Upper lobe of left lung (tissue), 6 donors: Measurements from ENCODE around the gene PPP2R2B. TPM values are rescaled to one million over a fixed set of nuclear protein-coding genes. Genes with fewer than 3 reads are reported as not detected.

Experiments used
- ATAC-seq, 2 donors: fragments of 200-7000 bp; cut with Tn5 transposase; one replicate each; pipeline ENCODE4 v1.9.1; 2022; ENCODE audit warnings: mild to moderate bottlenecking in 2 of 2, moderate library complexity in 2 of 2; ENCODE audit not compliant: low FRiP score in 2 of 2
- DNase-seq, 2 donors: peaks; one replicate each; pipeline ENCODE4 v3.0.0-alpha.2; 2019 to 2020
- H3K27ac ChIP-seq, 4 donors: fragments of 200-600 bp; sonication (generic); one replicate each; pipeline ENCODE4 v1.5.1; 2016 to 2019
- H3K27me3 ChIP-seq, 4 donors: fragments of 200-600 bp; sonication (generic); one replicate each; pipeline ENCODE4 v1.5.1; 2017 to 2019
- H3K36me3 ChIP-seq, 4 donors: fragments of 200-600 bp; sonication (generic); one replicate each; pipeline ENCODE4 v1.5.1; 2016 to 2019
- H3K4me1 ChIP-seq, 4 donors: fragments of 200-600 bp; sonication (generic); one replicate each; pipeline ENCODE4 v1.5.1; 2018 to 2019
- H3K4me3 ChIP-seq, 4 donors: fragments of 200-600 bp; sonication (generic); one replicate each; pipeline ENCODE4 v1.5.1; 2017 to 2019; ENCODE audit warnings: mild to moderate bottlenecking in 2 of 4, moderate library complexity in 1 of 4
- H3K9me3 ChIP-seq, 4 donors: fragments of 200-600 bp; sonication (generic); one replicate each; pipeline ENCODE4 v1.5.1; 2018 to 2019
- CTCF ChIP-seq, 6 experiments: fragments of 450-650 bp in 4 of 6; fragments of 200-600 bp in 2 of 6; sonication (generic) in 2 of 6; IDR thresholded peaks; one replicate each; pipeline ENCODE4 v1.5.1; 2016 to 2019; ENCODE audit warnings: antibody characterized with exemption in 6 of 6
- EP300 ChIP-seq, 4 donors: sonication (generic); formaldehyde crosslinking; IDR thresholded peaks; one replicate each; pipeline ENCODE4 v1.5.1; 2017; ENCODE audit warnings: antibody characterized with exemption in 4 of 4, control low read depth in 2 of 4
- POLR2A ChIP-seq, 4 donors: fragments of 450-650 bp; IDR thresholded peaks; one replicate each; pipeline ENCODE4 v1.5.1; 2016 to 2017; ENCODE audit warnings: antibody characterized with exemption in 4 of 4, mild to moderate bottlenecking in 2 of 4
- POLR2AphosphoS5 ChIP-seq, 2 donors: sonication (generic); formaldehyde crosslinking; IDR thresholded peaks; one replicate each; pipeline ENCODE4 v1.5.1; 2017; ENCODE audit warnings: antibody characterized with exemption in 2 of 2
- WGBS, 2 donors: methylation state at CpG; one replicate each; pipeline ENCODE4 v1.1.5; 2017 to 2018; 5-methylcytosine and 5-hydroxymethylcytosine counted together
- total RNA-seq, 6 donors: library from RNA; depleted of rRNA in 4 of 6; stranded (reverse); fragments of >200 nt in 4 of 6; gene quantifications; one replicate each; pipeline versions ENCODE4 v1.1.0 to v1.2.1, GENCODE V29; 2016 to 2021
- donor health status: DM: no; HTN: no; CAD: no; lungs with moderate emphysema.
- donor health status: DM: no; HTN: yes; CAD: no; lungs with severe emphysema.

The PPP2R2B gene
- total RNA-seq, 6 donors from 2014 or later = 0.49 to 7.4 (median 1.3) TPM

- no peaks in the 10 kb centered on the region for H3K27me3 ChIP-seq
- no peaks in the 10 kb centered on the region for H3K36me3 ChIP-seq
- DNase-seq (no peak), ATAC-seq (no peak)
- no peak overlapping the region for H3K4me3 ChIP-seq
- no peaks in the 10 kb centered on the region for H3K4me1 ChIP-seq
- no peaks in the 10 kb centered on the region for H3K9me3 ChIP-seq
- 72 to 88% methylated on average over 3 to 7 of the region's 7 CpGs for WGBS, 2 donors
- no peak for TF ChIP-seq EP300 (IDR thresholded peaks at IDR 0.05)
- TF ChIP-seq CTCF (IDR thresholded peaks at IDR 0.05) = no peak
- no peak for TF ChIP-seq POLR2AphosphoS5 (IDR thresholded peaks at IDR 0.05)
- TF ChIP-seq POLR2A (IDR thresholded peaks at IDR 0.05) = no peak
- H3K27ac ChIP-seq = no peak overlapping the region
Observed at GRCh38 chr5:146640285-146640896, 238.2 kb downstream of the PPP2R2B start.

GRCh38 chr5:146635443-146635842 lies 243.1 kb downstream of the PPP2R2B start:
- DNase-seq (peak in 1 of 2 donors; percentile 17), ATAC-seq (peak in 1 of 2 donors; percentile 55)
- H3K27ac ChIP-seq = no peak overlapping the region
- no peaks in the 10 kb centered on the region for H3K27me3 ChIP-seq
- H3K4me1 ChIP-seq = no peaks in the 10 kb centered on the region
- WGBS, 2 donors = 92% methylated on average over 2 to 3 of the region's 3 CpGs
- no peaks in the 10 kb centered on the region for H3K36me3 ChIP-seq
- TF ChIP-seq POLR2A (IDR thresholded peaks at IDR 0.05) (no peak), EP300 (IDR thresholded peaks at IDR 0.05) (no peak), POLR2AphosphoS5 (IDR thresholded peaks at IDR 0.05) (no peak), CTCF (IDR thresholded peaks at IDR 0.05) (no peak)
- H3K9me3 ChIP-seq = no peaks in the 10 kb centered on the region
- no peak overlapping the region for H3K4me3 ChIP-seq

- WGBS, 2 donors = 68 to 74% methylated on average over 8 of the region's 8 CpGs
- TF ChIP-seq EP300 (IDR thresholded peaks at IDR 0.05) = no peak
- TF ChIP-seq POLR2A (IDR thresholded peaks at IDR 0.05) = no peak
- no peak for TF ChIP-seq CTCF (IDR thresholded peaks at IDR 0.05)
- no peak for TF ChIP-seq POLR2AphosphoS5 (IDR thresholded peaks at IDR 0.05)
- H3K27me3 ChIP-seq = no peaks in the 10 kb centered on the region
- no peaks in the 10 kb centered on the region for H3K9me3 ChIP-seq
- no peak overlapping the region for H3K27ac ChIP-seq
- H3K36me3 ChIP-seq = no peaks in the 10 kb centered on the region
- no peak for ATAC-seq
- no peak overlapping the region for H3K4me3 ChIP-seq
- DNase-seq = peak in 1 of 2 donors; percentile 3
- no peaks in the 10 kb centered on the region for H3K4me1 ChIP-seq
Observed at GRCh38 chr5:146633323-146633764, 245.2 kb downstream of the PPP2R2B start.

GRCh38 chr5:146632620-146633322 lies 245.8 kb downstream of the PPP2R2B start:
- ATAC-seq = no peak
- TF ChIP-seq CTCF (IDR thresholded peaks at IDR 0.05) (no peak), POLR2AphosphoS5 (IDR thresholded peaks at IDR 0.05) (no peak), POLR2A (IDR thresholded peaks at IDR 0.05) (no peak)
- WGBS, 2 donors = 69 to 71% methylated on average over 8 of the region's 8 CpGs

More at GRCh38 chr5:146632620-146633322, 245.8 kb downstream of the PPP2R2B start:
- H3K36me3 ChIP-seq = no peaks in the 10 kb centered on the region
- H3K27me3 ChIP-seq = no peaks in the 10 kb centered on the region
- no peaks in the 10 kb centered on the region for H3K9me3 ChIP-seq
- no peak overlapping the region for H3K4me3 ChIP-seq
- no peaks in the 10 kb centered on the region for H3K4me1 ChIP-seq
- no peak for DNase-seq
- H3K27ac ChIP-seq = no peak overlapping the region
